ENCODE data around the gene AP1AR. TPM values are rescaled to one million over a fixed set of nuclear protein-coding genes. Genes with fewer than 3 reads are reported as not detected.

AP1AR gene
- total and polyA plus RNA-seq, 2 of the 8 experiments (the other 6 are each of a cell fraction or from before 2014, with no cell fraction given) = 5.3 to 27.7 TPM

GRCh38 chr4:112284166-112284565 is 52.6 kb downstream of the AP1AR start:
- Histone ChIP-seq H3K56ac (replicated peaks; ENCODE audit: insufficient read length, low read depth, low read length) (no peak overlapping the region), H3K79me2 (ENCODE audit: control insufficient read depth in 1 of 2, insufficient read depth in 2 of 2, low read length in 2 of 2) (no peaks in the 10 kb centered on the region), H4K91ac (replicated peaks; ENCODE audit: insufficient read length, low read length) (no peak overlapping the region), H3K4me3 (ENCODE audit: extremely low read depth in 1 of 4, insufficient read depth in 2 of 4, low read depth in 3 of 4, low read length in 4 of 4) (0 out of 8 replicates have a peak overlapping the region, but pooled peaks of 1 of the 4 experiments have one; percentile 82), H3K4me1 (replicated peaks in 1 of 4; ENCODE audit: control insufficient read depth in 3 of 4, insufficient read depth in 4 of 4, low read length in 3 of 4) (peaks cover 0 to 2% (median 0%) of the 10 kb centered on the region in 4 experiments; a peak in 4 of 7 replicates), H4K20me1 (replicated peaks in 1 of 2; ENCODE audit: control insufficient read depth in 1 of 2, insufficient read depth in 2 of 2, low read length in 2 of 2) (no peaks in the 10 kb centered on the region), H4K8ac (ENCODE audit: extremely low read depth, insufficient read depth, low read length) (no peak overlapping the region), H3K23me2 (ENCODE audit: low read depth, low read length) (peaks cover 4% of the 10 kb centered on the region; the same call in 1 of the 2 replicates), H2BK5ac (ENCODE audit: low read depth, low read length) (no peak overlapping the region), H2AFZ (ENCODE audit: low read length) (no peak overlapping the region), H2BK120ac (replicated peaks; ENCODE audit: low read depth, low read length) (no peak overlapping the region), H2BK20ac (ENCODE audit: low read length) (no peak overlapping the region), H3K36me3 (ENCODE audit: control insufficient read depth in 2 of 4, insufficient read depth in 4 of 4, low read length in 3 of 4) (no peaks in the 10 kb centered on the region), H2BK12ac (ENCODE audit: low read depth, low read length) (no peak overlapping the region), H4K5ac (ENCODE audit: insufficient read length, low read depth, low read length) (no peak overlapping the region), H3K27ac (ENCODE audit: low read depth, low read length) (no peak overlapping the region), H3K9ac (replicated peaks in 1 of 4; ENCODE audit: extremely low read depth in 1 of 4, low read depth in 3 of 4, low read length in 3 of 4) (no peak overlapping the region), H3K79me1 (ENCODE audit: low read depth, low read length) (no peaks in the 10 kb centered on the region), H2BK15ac (ENCODE audit: low read length) (no peak overlapping the region), H3K4ac (replicated peaks; ENCODE audit: insufficient read length, low read depth, low read length) (no peak overlapping the region), H3K14ac (ENCODE audit: insufficient read length) (no peak overlapping the region), H3K4me2 (ENCODE audit: insufficient read depth in 1 of 2, low read depth in 2 of 2, low read length in 2 of 2) (peak overlapping the region in 1 of 2 experiments; percentile 60; a peak in 1 of 4 replicates), H3K27me3 (replicated peaks in 1 of 4; ENCODE audit: control insufficient read depth in 3 of 4, extremely low read depth in 1 of 4, insufficient read depth in 3 of 4, low read length in 3 of 4) (peaks cover 0 to 23% (median 12%) of the 10 kb centered on the region in 4 experiments; a peak in 6 of 7 replicates), H3K18ac (ENCODE audit: extremely low read depth, low read length) (no peak overlapping the region), H3K23ac (ENCODE audit: insufficient read length) (no peak overlapping the region), H3K9me3 (ENCODE audit: insufficient read depth in 2 of 2, low read depth in 1 of 2, low read length in 1 of 2) (peaks cover 2 to 11% of the 10 kb centered on the region in 2 experiments), H2AK5ac (ENCODE audit: low read depth, low read length) (no peak overlapping the region)
- DNase-seq (ENCODE audit: low read depth in 1 of 2, low spot score in 2 of 2) (no peak), FAIRE-seq (no peak)
- POLR2A ChIA-PET (ENCODE audit: partially characterized antibody) = interaction anchor here (2.1 kb wide), 1 partner anchor 13 kb away, joined by 9 read pairs; no protein-coding TSS in a partner anchor
- CTCF ChIA-PET (ENCODE audit: partially characterized antibody) = interaction anchor here (3.1 kb wide), 1 partner anchor 25 kb away, joined by 7 read pairs; no protein-coding TSS in a partner anchor
- WGBS, 2 experiments (ENCODE audit: extremely low coverage in 1 of 2, insufficient coverage in 1 of 2, insufficient read length in 1 of 2, insufficient replicate concordance in 2 of 2, low coverage in 1 of 2, low lambda C conversion rate in 2 of 2, missing lambda C conversion rate in 1 of 2) = 68% methylated on average over 6 of the region's 6 CpGs; no CpG with 5 or more reads in 1 of the 2 experiments
- TF ChIP-seq TCF12 (IDR thresholded peaks at IDR 0.05; ENCODE audit: low read depth, low read length) = no peak
- TF ChIP-seq SP1 (IDR thresholded peaks at IDR 0.05; ENCODE audit: low read depth, low read length) = no peak
